Body of pancreas (tissue), 4 donors: ENCODE measurements around the gene SNX3. TPM values are rescaled to one million over a fixed set of nuclear protein-coding genes. Genes with fewer than 3 reads are reported as not detected.

Source experiments
- ATAC-seq: fragments of 150-250 bp; one replicate; pipeline ENCODE4 v1.9.1; 2016
- DNase-seq, 4 donors: peaks; one replicate each; pipeline ENCODE4 v3.0.0-alpha.2; 2019
- H3K27ac ChIP-seq, 4 donors: fragments of 200-600 bp; sonication (generic); 1 replicate in 3 of 4; 2 replicates in 1 of 4; pipeline versions ENCODE4 v1.5.1 to v1.6.1; 2016 to 2019; ENCODE audit warnings: mild to moderate bottlenecking in 1 of 4, mixed read lengths in 1 of 4, moderate library complexity in 1 of 4
- H3K27me3 ChIP-seq, 2 donors: fragments of 200-600 bp; sonication (generic); one replicate each; pipeline ENCODE4 v1.6.0; 2016; ENCODE audit warnings: mild to moderate bottlenecking in 1 of 2
- H3K36me3 ChIP-seq, 2 donors: fragments of 200-600 bp; sonication (generic); replicated peaks in 1 of 2; 2 replicates each; pipeline ENCODE4 v1.5.1; 2016; ENCODE audit warnings: low read depth in 2 of 2; ENCODE audit not compliant: insufficient read depth in 1 of 2
- H3K4me1 ChIP-seq: fragments of 200-600 bp; sonication (generic); one replicate; pipeline ENCODE4 v1.6.0; 2016
- H3K4me3 ChIP-seq, 2 donors: fragments of 200-600 bp; sonication (generic); 1 replicate in 1 of 2; 2 replicates in 1 of 2; pipeline ENCODE4 v1.5.1; 2016 to 2019
- H3K9me3 ChIP-seq, 3 donors: fragments of 200-600 bp; sonication (generic); 1 replicate in 2 of 3; 2 replicates in 1 of 3; pipeline ENCODE4 v1.5.1; 2016
- CTCF ChIP-seq, 7 experiments: fragments of 450-650 bp in 4 of 7; fragments of 200-600 bp in 3 of 7; sonication (generic) in 3 of 7; IDR thresholded peaks; one replicate each; pipeline ENCODE4 v1.5.1; 2016 to 2019; ENCODE audit warnings: antibody characterized with exemption in 7 of 7
- POLR2A ChIP-seq, 3 donors: fragments of 450-650 bp; IDR thresholded peaks; one replicate each; pipeline ENCODE4 v1.6.1; 2016; ENCODE audit warnings: antibody characterized with exemption in 3 of 3, mild to moderate bottlenecking in 2 of 3
- WGBS, 2 donors: methylation state at CpG; one replicate each; pipeline ENCODE4 v1.1.5; 2017; 5-methylcytosine and 5-hydroxymethylcytosine counted together
- intact Hi-C: fragments of 100-400 bp; cut with DNase I; formaldehyde crosslinking; loops from one replicate; pipeline ENCODE4 v1.15.1; 2023
- total RNA-seq, 2 donors: library from RNA; depleted of rRNA; stranded (reverse); fragments of >200 nt; gene quantifications; one replicate each; pipeline ENCODE4 v1.1.0, GENCODE V29; 2016

SNX3 gene
- total RNA-seq, 2 donors from 2014 or later: 61.6 to 77.0 TPM

- DNase-seq (no peak), ATAC-seq (no peak)
- H3K36me3 ChIP-seq: no peaks in the 10 kb centered on the region
- no peaks in the 10 kb centered on the region for H3K9me3 ChIP-seq
- H3K4me1 ChIP-seq: peaks cover 17% of the 10 kb centered on the region
- WGBS, 2 donors: 41 to 55% methylated on average over 37 to 43 of the region's 43 CpGs
- intact Hi-C loops: no loop called here
- H3K27ac ChIP-seq: no peak overlapping the region
- H3K4me3 ChIP-seq: no peak overlapping the region
- no peak for TF ChIP-seq CTCF (IDR thresholded peaks at IDR 0.05)
- TF ChIP-seq POLR2A (IDR thresholded peaks at IDR 0.05): no peak
- H3K27me3 ChIP-seq: peaks cover 0 to 19% of the 10 kb centered on the region in 2 donors
Measured at GRCh38 chr6:108174371-108175175, 86.3 kb downstream of the SNX3 start.

DNA sequence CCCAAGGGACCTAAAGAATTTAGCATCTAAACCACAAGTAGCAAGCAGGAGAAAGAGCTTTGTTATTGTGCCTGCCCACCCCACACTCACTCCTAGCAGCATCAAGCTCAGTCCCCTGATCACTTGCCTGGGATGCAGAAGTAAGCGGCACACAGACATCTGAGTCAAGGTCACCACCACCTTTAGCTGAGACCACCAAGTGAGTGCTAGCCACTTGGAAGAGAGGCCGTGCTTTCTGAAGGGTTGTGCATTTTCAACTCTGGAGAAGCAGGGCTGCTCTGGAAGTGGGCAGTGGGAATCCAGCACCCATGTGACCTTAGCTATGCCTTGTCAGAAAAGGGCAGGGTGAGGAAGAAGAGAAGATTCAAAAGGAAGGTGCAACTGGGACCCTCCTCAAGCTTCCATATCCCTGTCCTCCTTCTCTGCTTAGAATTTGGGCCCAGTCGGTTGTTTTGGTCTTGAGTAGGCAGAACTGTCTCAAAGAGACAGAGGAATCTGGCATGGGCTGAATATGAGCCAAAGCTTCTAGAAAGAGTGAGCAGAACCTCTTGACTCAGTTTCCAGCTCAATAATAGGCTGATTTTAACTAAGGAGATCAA, 88.8 kb downstream of the SNX3 start:
- 67 to 74% methylated on average over 2 to 3 of the region's 3 CpGs for WGBS, 2 donors
- Histone ChIP-seq H3K27me3 (peaks cover 0 to 43% of the 10 kb centered on the region in 2 donors), H3K9me3 (no peaks in the 10 kb centered on the region), H3K27ac (no peak overlapping the region), H3K36me3 (no peaks in the 10 kb centered on the region), H3K4me1 (peaks cover 33% of the 10 kb centered on the region), H3K4me3 (no peak overlapping the region)
- intact Hi-C loops: no loop called here
- no peak for DNase-seq
- TF ChIP-seq POLR2A (IDR thresholded peaks at IDR 0.05) (no peak), CTCF (IDR thresholded peaks at IDR 0.05) (no peak)
- no peak for ATAC-seq

- H3K9me3 ChIP-seq: no peaks in the 10 kb centered on the region
- H3K36me3 ChIP-seq: no peaks in the 10 kb centered on the region
- peaks cover 0 to 49% of the 10 kb centered on the region in 2 donors for H3K27me3 ChIP-seq
- intact Hi-C loops: no loop called here
- 55 to 64% methylated on average over 21 of the region's 21 CpGs for WGBS, 2 donors
- no peak for TF ChIP-seq POLR2A (IDR thresholded peaks at IDR 0.05)
- TF ChIP-seq CTCF (IDR thresholded peaks at IDR 0.05): no peak
- peaks cover 37% of the 10 kb centered on the region for H3K4me1 ChIP-seq
- no peak overlapping the region for H3K27ac ChIP-seq
- DNase-seq (no peak), ATAC-seq (no peak)
- no peak overlapping the region for H3K4me3 ChIP-seq
Measured at GRCh38 chr6:108171291-108171917, 89.4 kb downstream of the SNX3 start.

DNA sequence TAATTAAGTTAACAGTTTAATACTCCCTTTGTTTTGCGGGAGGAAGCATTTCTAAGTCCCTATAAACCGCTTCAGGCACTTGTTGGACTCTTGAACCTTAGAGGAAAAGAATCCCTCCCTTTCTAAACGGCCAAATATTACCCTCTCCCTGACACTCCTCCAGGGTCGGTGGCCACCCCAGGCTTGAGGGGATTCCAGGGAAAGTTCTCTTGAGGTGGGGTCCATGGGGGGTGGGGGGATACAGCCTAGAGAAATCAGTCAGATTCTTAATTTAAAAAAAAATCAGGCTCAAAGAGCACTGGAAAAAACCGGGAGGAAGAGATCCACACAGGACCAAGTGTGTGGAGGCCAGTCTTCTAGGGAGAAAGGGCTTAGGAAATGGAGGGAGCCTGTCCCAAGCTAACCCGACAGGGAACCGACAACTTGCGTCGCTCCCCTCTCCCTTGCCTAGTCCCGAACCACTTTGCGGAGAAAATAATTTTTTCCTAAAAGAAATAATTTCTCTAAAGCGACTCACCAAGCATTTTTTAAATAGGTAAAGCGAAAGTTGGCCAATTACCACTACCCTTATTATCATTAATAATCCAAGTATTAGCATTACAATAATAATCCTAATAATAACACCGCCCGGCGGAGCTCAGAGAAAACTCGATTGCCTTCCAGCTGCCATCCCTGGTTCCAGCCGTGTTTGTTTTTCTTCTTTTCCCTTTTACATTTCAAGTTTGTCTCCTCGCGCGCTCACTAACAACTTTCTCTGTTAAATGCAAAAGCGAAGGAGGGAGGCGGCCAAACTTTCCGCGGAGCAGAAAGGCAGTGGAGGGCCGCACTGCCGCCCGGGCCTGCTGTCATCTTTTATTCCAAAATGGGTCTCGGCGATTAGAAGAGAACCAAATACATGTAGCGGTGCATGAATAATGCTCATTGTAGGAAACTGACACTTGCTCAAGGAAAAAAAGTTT, 90.2 kb downstream of the SNX3 start:
- H3K9me3 ChIP-seq: no peaks in the 10 kb centered on the region
- H3K4me3 ChIP-seq: no peak overlapping the region
- ATAC-seq (no peak), DNase-seq (no peak)
- intact Hi-C loops: no loop called here
- 42 to 52% methylated on average over 31 of the region's 31 CpGs for WGBS, 2 donors
- no peak for TF ChIP-seq POLR2A (IDR thresholded peaks at IDR 0.05)
- TF ChIP-seq CTCF (IDR thresholded peaks at IDR 0.05): no peak
- H3K27ac ChIP-seq: no peak overlapping the region
- H3K36me3 ChIP-seq: no peaks in the 10 kb centered on the region
- peaks cover 0 to 56% of the 10 kb centered on the region in 2 donors for H3K27me3 ChIP-seq
- H3K4me1 ChIP-seq: peaks cover 37% of the 10 kb centered on the region
